ENCODE measurements around the gene CLTC. TPM values are rescaled to one million over a fixed set of nuclear protein-coding genes. Genes with fewer than 3 reads are reported as not detected.

CLTC gene
- total and polyA plus RNA-seq, 2 of the 4 experiments (the other 2 are of a cell fraction), result 181 to 641 TPM

GRCh38 chr17:59666235-59666634, 46.5 kb downstream of the CLTC start:
- no CpG with 5 or more reads among the region's 5 CpGs for WGBS, 2 experiments (ENCODE audit: extremely low coverage in 2 of 2, insufficient read length in 1 of 2)
- ATAC-seq (ENCODE audit: low read depth), result no peak
- H3K36me3 ChIP-seq (ENCODE audit: control insufficient read depth, insufficient read depth, low read length), result peaks cover 44% of the 10 kb centered on the region
- no peak overlapping the region for H4K91ac ChIP-seq (ENCODE audit: insufficient read depth, low read depth, low read length)
- H3K14ac ChIP-seq (replicated peaks; ENCODE audit: low read depth, low read length), result no peak overlapping the region
- no peaks in the 10 kb centered on the region for H3K27me3 ChIP-seq (ENCODE audit: control insufficient read depth, insufficient read depth, low read length)
- no peak overlapping the region for H3K27ac ChIP-seq (ENCODE audit: insufficient read depth, low read length)
- in situ Hi-C loops (cut with MboI; ENCODE audit: low sequenced_read_pairs) (no loop called here), dilution Hi-C loops (cut with HindIII; ENCODE audit: low sequenced_read_pairs, unreplicated experiment) (no loop called here), intact Hi-C loops (cut with micrococcal nuclease) (no loop called here)
- H2AFZ ChIP-seq (replicated peaks; ENCODE audit: low read length, poor library complexity), result no peak overlapping the region
- ChIA-PET POLR2A (ENCODE audit: unreplicated experiment) (no interaction called here), CTCF (interaction anchor here (0.6 kb wide), 1 partner anchor 165 kb away, joined by 3 read pairs; no protein-coding TSS in a partner anchor)
- no peak overlapping the region for H2BK120ac ChIP-seq (ENCODE audit: low read depth, low read length)
- H3K23ac ChIP-seq (ENCODE audit: low read depth, low read length), result no peak overlapping the region
- TF ChIP-seq MAFK (IDR thresholded peaks at IDR 0.05; ENCODE audit: low read depth, low read length) (no peak), FOS (IDR thresholded peaks at IDR 0.05; ENCODE audit: low read depth, low read length) (no peak), CHD1 (IDR thresholded peaks at IDR 0.05; ENCODE audit: low read depth, low read length) (no peak), NFE2L2 (IDR thresholded peaks at IDR 0.05; ENCODE audit: low read depth, low read length) (no peak), POLR2A (IDR thresholded peaks at IDR 0.05; ENCODE audit: low read depth, low read length) (no peak), CEBPB (IDR thresholded peaks at IDR 0.05; ENCODE audit: low read depth, low read length) (no peak), MAZ (IDR thresholded peaks at IDR 0.05; ENCODE audit: borderline replicate concordance, low read depth, low read length) (no peak), SMC3 (IDR thresholded peaks at IDR 0.05; ENCODE audit: low read depth, low read length) (no peak), ELK1 (IDR thresholded peaks at IDR 0.05; ENCODE audit: borderline replicate concordance, low read depth, low read length) (no peak), MXI1 (IDR thresholded peaks at IDR 0.05; ENCODE audit: borderline replicate concordance, low read depth, low read length) (no peak), RAD21 (IDR thresholded peaks at IDR 0.05; ENCODE audit: low read length) (no peak), USF2 (IDR thresholded peaks at IDR 0.05; ENCODE audit: low read depth, low read length) (no peak), RCOR1 (IDR thresholded peaks at IDR 0.05; ENCODE audit: insufficient replicate concordance, low read length) (no peak), BHLHE40 (IDR thresholded peaks at IDR 0.05; ENCODE audit: low read depth, low read length) (no peak)
- H3K4me1 ChIP-seq (ENCODE audit: control insufficient read depth, insufficient read depth, low read length), result peaks cover 12% of the 10 kb centered on the region
- 0 out of 4 replicates have a peak overlapping the region, but pooled peaks of 1 of the 2 experiments have one; percentile 14 for H4K8ac ChIP-seq (ENCODE audit: low read depth in 2 of 2, low read length in 2 of 2)
- peaks cover 7% of the 10 kb centered on the region; the same call in 1 of the 2 replicates for H3K9me1 ChIP-seq (ENCODE audit: insufficient read depth, low read length)
- H2AK5ac ChIP-seq (ENCODE audit: low read depth, low read length), result no peak overlapping the region
- H3K4ac ChIP-seq (ENCODE audit: low read depth, low read length), result no peak overlapping the region
- H3K18ac ChIP-seq (ENCODE audit: low read depth, low read length), result no peak overlapping the region
- no peak overlapping the region for H4K5ac ChIP-seq (ENCODE audit: low read depth, low read length)
- no peak overlapping the region for H3K4me2 ChIP-seq (ENCODE audit: low read depth, low read length)
- peaks cover 22 to 51% of the 10 kb centered on the region in 2 experiments for H3K79me1 ChIP-seq (ENCODE audit: low read depth in 1 of 2, low read length in 2 of 2)
- no peak overlapping the region for H2AK9ac ChIP-seq (replicated peaks; ENCODE audit: low read depth, low read length, poor library complexity)
- no peak overlapping the region for H2BK5ac ChIP-seq (ENCODE audit: low read depth, low read length, poor library complexity, severe bottlenecking)
- DNase-seq, result no peak
- H3K9ac ChIP-seq (ENCODE audit: low read depth, low read length), result no peak overlapping the region
- H3K56ac ChIP-seq (ENCODE audit: extremely low read depth, insufficient read depth, low read length), result no peak overlapping the region
- H4K20me1 ChIP-seq (ENCODE audit: insufficient read depth, low read length), result peaks cover 18% of the 10 kb centered on the region; the same call in 1 of the 2 replicates
- BruUV-seq (replicated peaks), result TSS peak; percentile 61
- no peaks in the 10 kb centered on the region for H3K9me3 ChIP-seq (ENCODE audit: control insufficient read depth, insufficient read depth, low read length)
- no peak overlapping the region for H2BK15ac ChIP-seq (ENCODE audit: low read depth, low read length)
- H2BK20ac ChIP-seq (ENCODE audit: low read depth, low read length), result no peak overlapping the region
- no peak overlapping the region for H3K4me3 ChIP-seq (ENCODE audit: insufficient read depth, low read depth, low read length)
